GM18502 (cell line): ENCODE results near the gene ZCCHC7.
"Not testable (repeated sequence)": the region's sequence is repeated elsewhere in the genome, so short reads cannot be mapped to it uniquely, and the experiment has no call there.

Experiments
- ATAC-seq: cut with Tn5 transposase; IDR thresholded peaks from one replicate; pipeline ENCODE4 v1.9.1; 2021; ENCODE audit warnings: mild to moderate bottlenecking; ENCODE audit not compliant: unreplicated experiment, poor library complexity

Gene ZCCHC7

DNA sequence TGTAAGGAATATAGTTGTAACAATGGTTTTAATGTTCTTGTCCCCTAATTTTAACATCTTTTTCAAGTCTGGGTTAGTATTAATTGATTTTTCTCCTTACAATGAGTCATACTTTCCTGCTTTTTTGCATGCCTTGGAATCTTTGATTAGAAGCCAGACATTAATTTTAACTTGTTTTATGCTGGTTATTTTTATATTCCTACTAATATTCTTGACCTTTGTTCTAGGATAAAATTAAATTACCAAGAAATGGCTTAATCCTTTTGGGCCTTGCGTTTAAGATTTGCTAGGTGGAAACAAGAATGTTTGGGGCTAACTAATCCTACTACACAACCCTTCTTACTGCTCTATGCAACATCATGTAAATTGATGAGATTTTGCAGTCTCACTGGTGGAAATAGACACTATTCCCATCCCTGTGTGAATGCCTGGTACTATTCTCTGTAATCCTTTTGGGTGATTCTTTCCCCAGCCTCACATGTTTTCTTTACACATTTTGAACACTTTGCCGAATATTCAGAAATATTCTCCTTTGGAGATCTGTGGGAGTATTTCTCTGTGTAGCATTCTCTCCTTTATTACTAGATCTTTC, 47.2 kb downstream of the ZCCHC7 start:
- no peak for ATAC-seq

DNA sequence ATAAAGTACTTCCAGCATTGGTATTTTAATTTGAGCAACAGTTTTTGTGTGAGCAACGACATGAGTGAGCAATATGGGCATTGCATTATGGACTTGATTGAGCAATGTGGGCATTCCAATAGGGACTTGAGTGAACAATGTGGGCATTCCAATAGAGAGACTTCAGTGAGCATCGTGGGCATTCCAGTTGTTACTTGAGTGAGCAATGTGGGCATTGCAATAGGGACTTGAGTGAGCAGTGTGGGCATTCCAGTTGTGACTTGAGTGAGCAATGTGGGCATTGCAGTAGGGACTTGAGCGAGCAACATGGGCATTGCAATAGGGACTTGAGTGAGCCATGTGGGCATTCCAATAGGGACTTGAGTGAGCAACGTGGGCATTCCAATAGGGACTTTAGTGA, 52.2 kb downstream of the ZCCHC7 start:
- no peak for ATAC-seq

- no peak for ATAC-seq
These were observed 53.9 kb downstream of the ZCCHC7 start for GRCh38 chr9:37174247-37174646.

DNA sequence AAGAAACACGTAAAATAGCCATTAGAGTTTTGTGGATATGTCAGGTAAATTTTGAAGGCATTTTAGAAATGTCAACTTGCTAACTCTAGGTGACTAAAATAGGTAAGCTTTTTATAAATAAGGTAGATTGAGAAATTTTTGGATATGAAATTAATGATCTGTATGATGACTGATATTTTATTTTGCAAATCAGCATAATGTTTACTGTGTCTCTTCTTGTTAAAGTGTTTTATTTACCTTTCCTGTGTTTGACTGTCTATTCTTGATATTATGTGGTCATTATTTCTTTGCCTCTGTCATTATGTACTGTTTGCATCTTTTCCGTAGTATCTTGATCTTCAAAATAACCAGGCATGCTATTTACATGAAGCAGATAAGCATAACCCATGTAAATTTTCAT, 58.4 kb downstream of the ZCCHC7 start:
- ATAC-seq, result no peak

GRCh38 chr9:37179576-37179975, 59.2 kb downstream of the ZCCHC7 start:
- ATAC-seq, result no peak

DNA sequence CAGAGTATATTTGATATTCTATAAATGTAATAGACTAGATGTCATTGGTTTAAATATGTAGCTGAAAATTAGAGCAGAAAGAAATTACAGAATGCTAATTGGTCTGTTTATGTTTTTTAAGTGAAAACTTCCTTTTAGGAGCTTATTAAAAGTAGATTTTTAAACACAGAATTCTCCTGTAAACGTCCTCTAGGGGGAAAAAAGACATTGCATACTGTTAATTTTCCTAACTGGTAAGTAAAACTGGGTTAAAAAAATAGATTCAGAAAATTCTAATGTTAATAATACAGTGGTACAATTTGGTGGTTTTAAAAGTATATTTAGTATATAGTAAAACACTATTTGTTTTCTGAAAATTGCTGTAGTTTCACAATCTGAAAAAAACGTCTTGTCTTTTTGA, 59.8 kb downstream of the ZCCHC7 start:
- ATAC-seq, result no peak

- ATAC-seq, result no peak
These were observed 62.3 kb downstream of the ZCCHC7 start for GRCh38 chr9:37182718-37183117.

DNA sequence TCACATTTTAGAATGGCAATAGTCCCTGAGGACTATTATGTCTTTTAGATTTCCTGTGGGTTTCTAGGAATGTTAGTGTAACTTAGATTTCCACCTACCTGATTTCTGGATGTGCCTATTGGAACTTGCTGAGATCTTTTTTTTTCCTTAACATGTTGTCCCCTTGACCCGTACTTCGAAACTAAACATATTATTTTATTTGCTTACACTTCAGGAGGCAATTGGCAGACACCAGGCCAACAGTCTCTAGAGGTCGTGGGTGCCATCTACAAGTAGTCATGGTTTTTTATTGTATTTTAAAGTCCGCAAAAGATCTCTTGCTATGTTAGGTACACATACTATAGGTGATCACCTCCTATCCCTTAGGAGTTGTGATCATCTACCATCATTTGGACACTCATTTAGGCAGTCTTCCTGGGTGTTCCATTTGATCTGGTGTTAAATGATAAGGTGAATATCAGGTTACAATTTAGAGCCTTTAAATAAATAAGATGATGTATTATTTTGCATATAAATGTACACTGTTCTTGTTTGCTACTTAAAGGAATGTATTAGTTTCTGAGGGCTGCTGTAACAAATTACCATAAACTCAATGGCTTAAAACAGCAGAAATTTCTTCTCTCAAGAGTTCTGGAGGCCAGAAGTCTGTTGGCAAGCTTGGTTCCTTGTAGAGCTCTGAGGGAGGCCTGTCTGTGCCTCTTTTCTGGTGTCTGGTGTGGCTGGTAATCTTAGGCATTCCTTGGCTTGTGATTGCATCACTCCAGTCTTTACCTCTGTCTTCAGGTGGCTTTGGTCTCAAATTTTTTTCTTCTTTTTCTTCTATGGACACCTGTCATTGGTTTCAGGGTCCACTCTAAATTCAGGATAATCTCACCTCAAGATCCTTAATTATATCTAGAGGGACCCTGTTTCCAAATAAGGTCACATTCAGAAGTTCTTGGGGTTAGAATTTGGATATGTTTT, 64.8 kb downstream of the ZCCHC7 start:
- no peak for ATAC-seq

DNA sequence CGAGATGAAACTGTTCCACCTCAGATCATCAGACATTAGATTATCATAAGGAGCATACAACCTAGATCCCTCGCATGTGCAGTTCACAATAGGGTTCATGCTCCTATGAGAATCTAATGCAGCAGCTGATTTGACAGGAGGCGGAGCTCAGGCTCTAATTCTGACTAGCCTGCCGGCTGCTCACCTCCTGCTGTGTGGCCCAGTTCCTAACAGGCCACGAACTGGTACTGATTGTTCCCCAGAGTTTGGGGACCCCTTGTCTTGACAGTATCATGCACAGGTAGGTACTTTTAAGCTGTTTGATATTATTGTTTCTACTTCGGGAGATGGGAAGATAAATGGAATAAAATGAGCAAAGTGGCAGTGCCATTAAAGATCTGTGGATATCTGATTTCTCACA, 66.9 kb downstream of the ZCCHC7 start:
- peak; percentile 52 for ATAC-seq

DNA sequence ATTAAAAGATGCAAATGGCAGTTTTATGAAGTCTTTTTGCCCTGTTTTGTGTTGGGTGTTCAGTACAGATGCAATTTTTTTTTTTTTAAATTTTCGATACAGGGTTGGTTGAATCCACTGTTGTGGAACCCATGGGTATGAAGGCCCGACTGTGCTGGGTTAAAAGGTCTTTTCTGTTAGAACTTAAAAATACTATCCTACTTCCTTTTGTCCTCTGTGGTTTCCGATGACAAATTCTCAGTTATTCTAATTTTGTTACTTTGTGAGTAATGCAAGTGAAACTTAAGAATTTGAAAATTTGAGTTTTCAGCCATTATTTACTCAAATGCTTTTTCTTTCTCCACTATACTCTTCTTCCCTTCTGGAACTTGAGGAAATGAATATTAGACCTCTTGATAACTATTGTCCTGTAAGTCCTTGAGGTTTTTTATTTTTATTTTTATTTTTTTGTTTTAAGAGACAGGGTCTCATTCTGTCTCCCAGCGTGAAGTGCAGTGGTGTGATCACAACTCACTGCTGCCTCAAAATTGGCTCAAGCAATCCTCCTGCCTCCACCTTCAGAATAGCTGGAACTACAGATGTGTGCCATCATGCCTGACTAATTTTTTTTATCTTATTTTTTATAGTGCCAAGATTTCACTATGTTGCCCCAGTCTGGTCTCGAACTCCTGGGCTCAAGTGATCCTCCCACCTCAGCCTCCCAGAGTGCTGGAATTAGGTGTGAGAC, 67.5 kb downstream of the ZCCHC7 start:
- ATAC-seq, result no peak

GRCh38 chr9:37190739-37191138, 70.4 kb downstream of the ZCCHC7 start:
- ATAC-seq, result not testable (repeated sequence)

- no peak for ATAC-seq
These were observed 71.2 kb downstream of the ZCCHC7 start for GRCh38 chr9:37191403-37192089.

- ATAC-seq, result no peak
These were observed 72.4 kb downstream of the ZCCHC7 start for GRCh38 chr9:37192803-37193202.

DNA sequence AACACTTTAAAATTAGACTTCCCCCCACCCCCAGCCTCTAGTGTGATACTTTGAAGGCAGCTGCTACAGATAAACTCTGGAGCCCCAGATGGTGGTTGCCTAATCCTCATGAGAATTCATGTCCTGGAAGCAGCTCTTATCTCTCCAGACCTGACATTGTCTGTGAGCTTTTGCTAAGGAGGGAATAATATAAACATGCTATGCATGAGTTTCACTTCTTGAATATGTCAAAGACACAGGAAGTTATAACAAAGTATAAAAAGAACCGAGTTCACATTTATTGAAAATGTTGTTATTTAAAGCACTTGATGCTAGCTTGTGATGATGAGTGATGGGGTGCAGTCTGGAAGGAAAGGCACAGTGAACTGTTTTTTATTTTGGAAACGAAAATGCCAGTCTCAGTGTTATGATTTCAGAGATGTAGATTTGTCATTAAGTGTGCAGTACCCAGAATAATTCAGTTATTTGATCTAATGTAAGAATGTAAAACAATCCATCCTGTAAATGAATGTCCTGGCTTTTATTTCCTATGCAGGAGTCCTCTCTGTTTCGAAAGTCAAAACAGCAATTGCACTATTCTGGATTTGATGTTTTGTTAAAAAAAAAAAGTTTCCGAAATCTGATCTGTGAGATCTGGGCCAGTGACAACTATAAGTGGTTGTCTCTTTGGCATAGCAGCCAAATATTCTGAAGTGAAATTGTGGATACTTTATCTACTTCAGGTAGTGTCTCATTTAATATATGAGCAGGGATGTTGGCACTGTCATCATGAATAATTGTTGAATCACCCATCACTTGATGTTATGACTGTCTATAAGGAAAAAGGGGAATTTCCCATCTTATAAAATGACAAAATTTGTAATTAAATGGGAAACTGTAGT, 77.0 kb downstream of the ZCCHC7 start:
- peak; percentile 60 for ATAC-seq

GRCh38 chr9:37198039-37198729, 77.8 kb downstream of the ZCCHC7 start:
- ATAC-seq, result no peak

DNA sequence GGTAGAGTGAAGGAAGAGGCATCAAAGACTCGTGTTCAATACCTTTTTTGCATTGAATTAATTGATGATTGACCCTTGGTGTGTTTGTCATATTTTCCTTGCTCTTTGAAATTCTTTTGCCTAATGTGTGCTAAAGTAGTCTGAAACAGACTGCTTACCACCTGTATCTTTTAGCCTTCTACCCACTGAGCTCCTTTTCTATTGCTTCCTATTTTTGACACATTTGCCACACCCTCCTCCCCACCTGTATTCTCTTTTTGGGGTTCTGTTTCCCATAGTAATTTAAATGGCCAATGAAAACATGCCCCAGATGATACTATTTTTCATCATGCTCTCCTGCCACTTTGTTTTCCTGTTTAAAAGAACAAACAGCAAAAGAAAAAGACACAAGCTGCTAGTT, 78.5 kb downstream of the ZCCHC7 start:
- ATAC-seq, result no peak

DNA sequence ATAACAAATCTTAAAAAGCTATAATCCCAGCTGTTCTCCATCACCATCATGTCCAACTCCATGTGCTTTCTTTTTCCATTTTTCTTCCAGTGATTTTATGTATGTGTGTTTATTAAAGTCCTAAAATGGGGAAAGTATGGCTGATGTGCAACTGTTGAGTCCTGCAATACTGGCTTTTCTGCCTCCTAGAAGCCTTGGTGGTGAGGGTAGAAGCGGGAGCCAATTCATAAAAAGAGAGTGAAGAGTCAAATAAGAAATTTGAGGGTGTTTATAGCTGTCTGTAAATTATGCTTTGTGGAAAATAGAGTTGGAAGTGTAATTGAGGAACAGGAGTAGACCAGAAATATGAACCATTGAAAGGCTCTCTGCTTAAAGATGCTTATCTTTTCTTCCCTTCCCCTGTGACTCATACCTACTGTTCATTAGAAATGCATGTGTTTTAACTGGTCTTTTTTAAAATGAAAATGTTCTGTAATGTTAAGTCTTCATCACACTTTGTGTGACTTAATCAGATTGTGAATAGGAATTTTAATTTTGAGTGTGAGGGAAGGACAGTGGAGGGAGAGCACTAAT, 80.1 kb downstream of the ZCCHC7 start:
- no peak for ATAC-seq

GRCh38 chr9:37201581-37201980, 81.2 kb downstream of the ZCCHC7 start:
- ATAC-seq, result no peak

GRCh38 chr9:37202091-37202490, 81.7 kb downstream of the ZCCHC7 start:
- no peak for ATAC-seq
